ENCODE data around the gene HIGD2A.
A peak's percentile ranks its signal among the peaks of the same experiment; 100 is the strongest.

The HIGD2A gene

GRCh38 chr5:176388444-176389134 is at the start of gene HIGD2A, which contains the start of gene NOP16:
Gene HIGD2A, plus strand, starts transcription at chr5:176388751. Its CDS starts 69 bp downstream, at chr5:176388820.
Gene NOP16, minus strand, starts transcription at chr5:176388598. Its CDS starts 59 bp downstream, at chr5:176388539.
- peak; percentile 98 for DNase-seq (ENCODE audit: low spot score)

GRCh38 chr5:176339304-176339703 is 49.2 kb upstream of the HIGD2A start:
- no peak for DNase-seq (ENCODE audit: low spot score)

GRCh38 chr5:176341325-176342157 is 47.0 kb upstream of the HIGD2A start:
- no peak for DNase-seq (ENCODE audit: low spot score)

DNA sequence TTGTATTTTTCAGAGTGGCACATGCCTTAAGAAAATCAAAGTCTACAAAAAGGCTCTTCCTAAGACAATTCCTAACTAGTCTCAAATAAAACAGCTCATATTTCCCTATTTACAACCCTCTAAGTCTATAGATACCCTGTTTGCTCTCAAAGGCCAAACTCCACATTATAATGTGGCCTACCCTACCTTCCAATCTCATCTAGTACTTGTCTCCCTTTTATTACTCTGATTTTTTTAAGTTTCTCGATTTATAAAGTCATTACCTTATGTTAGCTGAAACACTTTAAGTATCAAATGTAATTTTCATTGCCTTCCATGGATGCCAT is 46.4 kb upstream of the HIGD2A start:
- no peak for DNase-seq (ENCODE audit: low spot score)

GRCh38 chr5:176342766-176343458 is 45.6 kb upstream of the HIGD2A start:
- DNase-seq (ENCODE audit: low spot score): no peak

GRCh38 chr5:176350416-176350815 is 38.1 kb upstream of the HIGD2A start:
- no peak for DNase-seq (ENCODE audit: low spot score)

DNA sequence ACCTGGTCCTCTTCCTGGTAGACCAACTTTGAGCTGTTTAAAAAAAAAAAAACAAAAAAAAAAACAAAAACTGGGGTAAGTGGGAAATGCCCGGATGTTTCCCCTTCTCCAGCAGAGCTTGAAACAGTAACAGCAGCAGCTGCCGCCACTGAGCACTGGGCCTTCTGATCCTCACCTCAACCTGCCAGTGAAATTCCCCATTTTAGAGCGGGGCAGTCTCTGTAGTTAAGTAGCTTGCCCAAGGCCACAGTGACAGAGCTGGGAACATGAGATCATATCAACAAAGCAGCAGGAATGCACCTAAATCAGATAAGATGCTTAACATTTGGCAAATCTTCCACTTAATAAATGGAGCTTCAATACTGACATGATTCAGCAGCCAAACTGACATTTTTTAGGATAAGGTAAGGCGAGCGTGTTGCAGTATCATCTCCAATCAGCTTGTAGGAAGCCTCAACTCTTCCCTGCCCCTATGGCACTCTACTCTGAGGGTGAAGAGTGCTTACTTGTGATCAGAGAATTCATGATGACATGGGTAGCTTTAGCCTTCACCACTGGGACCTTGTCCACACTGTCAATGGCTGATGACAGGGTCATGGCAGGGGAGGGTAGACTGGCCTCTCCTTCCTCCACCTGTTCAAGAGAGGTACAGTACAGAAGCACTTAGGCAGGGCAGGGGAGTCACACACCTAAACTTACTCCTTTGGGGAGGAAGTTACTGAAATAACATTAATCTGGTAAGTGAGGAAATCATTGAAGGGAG is 36.3 kb upstream of the HIGD2A start:
- no peak for DNase-seq (ENCODE audit: low spot score)

DNA sequence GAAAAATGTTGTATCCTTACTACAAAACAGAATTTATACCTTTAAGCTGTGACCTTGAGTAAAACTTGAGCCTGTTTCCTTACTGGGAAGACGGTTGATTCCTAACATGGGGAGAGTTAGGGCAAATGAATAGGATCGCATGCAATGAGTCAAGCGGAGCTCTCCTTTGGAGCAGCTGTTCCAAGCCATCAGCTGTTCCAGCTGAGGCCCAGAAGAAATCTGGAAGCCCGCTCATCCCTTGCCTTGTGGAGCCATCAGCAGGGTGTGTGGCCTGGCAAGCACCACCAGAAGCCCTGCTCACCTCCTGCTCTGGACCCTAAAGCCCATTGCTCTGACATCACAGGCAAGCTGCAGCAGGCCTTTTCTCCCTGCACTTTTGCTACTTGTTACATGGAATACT is 35.0 kb upstream of the HIGD2A start:
- no peak for DNase-seq (ENCODE audit: low spot score)

- DNase-seq (ENCODE audit: low spot score): no peak
Measured at GRCh38 chr5:176355400-176356178, 33.0 kb upstream of the HIGD2A start.

DNA sequence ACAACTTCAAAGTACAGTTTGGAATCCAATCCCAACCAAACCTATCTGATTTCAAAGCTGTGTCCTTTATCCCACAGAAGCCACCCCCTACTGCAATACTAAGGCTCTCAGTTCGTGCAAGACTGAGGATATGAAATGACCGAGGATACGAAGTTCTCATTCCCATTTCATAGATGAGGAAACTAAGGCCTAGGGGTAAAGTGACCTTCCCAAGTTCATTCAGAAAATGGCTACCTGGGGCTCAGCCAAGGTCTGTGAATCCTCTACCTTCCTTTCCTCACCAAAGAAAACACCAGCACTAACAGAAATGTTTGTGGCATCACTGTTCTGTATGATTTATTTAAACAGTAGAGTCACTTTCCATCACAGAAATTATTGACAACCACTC is 32.4 kb upstream of the HIGD2A start:
- no peak for DNase-seq (ENCODE audit: low spot score)

- DNase-seq (ENCODE audit: low spot score): peak; percentile 56
Measured at GRCh38 chr5:176359658-176360057, 28.9 kb upstream of the HIGD2A start.

DNA sequence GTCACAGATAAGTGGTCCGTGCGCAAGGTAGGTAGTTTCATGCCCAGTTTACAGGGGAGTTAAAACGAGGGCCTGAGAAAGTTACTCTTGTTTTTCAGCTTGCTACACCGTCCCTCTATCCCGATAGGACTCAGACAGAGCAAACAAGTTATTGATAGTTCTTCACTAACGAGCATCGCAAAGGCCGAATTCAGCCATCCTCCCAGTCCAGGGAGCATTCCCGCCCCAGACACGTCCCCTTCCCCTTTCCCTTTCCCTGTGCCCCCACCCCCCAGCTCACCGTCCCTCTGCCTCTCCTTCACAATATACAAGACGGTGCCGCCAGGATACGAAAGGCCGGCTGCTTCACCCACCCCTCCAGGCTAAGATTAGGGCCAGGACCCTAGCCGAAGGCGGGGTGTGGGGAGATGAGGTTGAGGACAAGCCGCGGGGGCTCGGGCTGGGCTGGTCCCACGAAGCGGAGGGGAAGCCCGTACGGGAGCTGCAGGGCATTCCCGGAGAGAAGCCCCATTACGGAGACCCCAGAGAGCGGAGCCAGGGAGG is 27.6 kb upstream of the HIGD2A start:
- DNase-seq (ENCODE audit: low spot score): peak; percentile 11

GRCh38 chr5:176361437-176362232 is 26.9 kb upstream of the HIGD2A start, which contains the start of gene KIAA1191:
Gene KIAA1191, minus strand, starts transcription at chr5:176361764. Its CDS starts 2,256 bp downstream, at chr5:176359508.
- DNase-seq (ENCODE audit: low spot score): peak; percentile 90

DNA sequence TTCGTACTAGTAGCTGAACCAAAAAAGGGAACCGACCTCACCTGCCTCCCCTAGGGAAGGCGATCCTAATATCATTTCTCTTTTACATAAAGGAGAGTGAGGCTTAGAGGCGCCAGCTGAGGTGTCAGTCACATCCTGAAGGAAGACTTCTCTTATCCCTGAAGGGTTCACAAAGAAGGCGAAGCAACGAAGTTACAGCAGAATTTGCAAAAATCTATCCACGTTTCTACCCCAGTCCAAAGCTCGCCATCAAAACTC is 26.4 kb upstream of the HIGD2A start:
- no peak for DNase-seq (ENCODE audit: low spot score)

GRCh38 chr5:176364765-176365350 is 23.7 kb upstream of the HIGD2A start:
- no peak for DNase-seq (ENCODE audit: low spot score)

- peak; percentile 59 for DNase-seq (ENCODE audit: low spot score)
Measured at GRCh38 chr5:176365351-176366231, 23.0 kb upstream of the HIGD2A start, which contains the start of gene ARL10. Gene ARL10, plus strand, starts transcription at chr5:176365487. Its CDS starts 77 bp downstream, at chr5:176365564.

GRCh38 chr5:176366232-176366894 is 22.2 kb upstream of the HIGD2A start:
- DNase-seq (ENCODE audit: low spot score): no peak

GRCh38 chr5:176368726-176369125 is 19.8 kb upstream of the HIGD2A start:
- DNase-seq (ENCODE audit: low spot score): no peak
